Pancreas (tissue), 10 donors: Measurements from ENCODE around the gene CDK19. TPM values are rescaled to one million over a fixed set of nuclear protein-coding genes. Genes with fewer than 3 reads are reported as not detected.

Experiments
- ATAC-seq, 4 donors: fragments of 200-7000 bp; cut with Tn5 transposase; one replicate each; pipeline versions ENCODE4 v1.8.0 to v1.9.1; 2020; ENCODE audit warnings: mild to moderate bottlenecking in 4 of 4, moderate library complexity in 4 of 4
- DNase-seq, 6 donors: peaks; one replicate each; pipeline ENCODE4 v3.0.0-alpha.2; 2020
- FAIRE-seq: peaks from 2 replicates; lab custom pipeline; 2012; peaks lifted over from hg19 to GRCh38; lab: Jason Lieb, UNC
- H3K27ac ChIP-seq, 4 donors: fragments of 200-600 bp; sonication (generic); 1 replicate in 3 of 4; 2 replicates in 1 of 4; pipeline versions ENCODE4 v1.5.0 to v1.8.0; 2020
- H3K27me3 ChIP-seq, 4 donors: fragments of 200-600 bp; one replicate each; pipeline ENCODE4 v1.8.0; 2021
- H3K36me3 ChIP-seq, 3 donors: fragments of 200-600 bp; sonication (generic) in 1 of 3; one replicate each; pipeline versions ENCODE4 v1.5.0 to v1.8.0; 2020 to 2021
- H3K4me1 ChIP-seq, 3 donors: fragments of 200-600 bp; one replicate each; pipeline ENCODE4 v1.8.0; 2021
- H3K4me3 ChIP-seq, 4 donors: fragments of 200-600 bp; sonication (generic) in 2 of 4; one replicate each; pipeline versions ENCODE4 v1.5.0 to v1.8.0; 2020 to 2021
- H3K9me3 ChIP-seq, 4 donors: fragments of 200-600 bp; one replicate each; pipeline ENCODE4 v1.8.0; 2021
- WGBS, 2 donors: extraction: QIAGEN DNeasy Blood & Tissue Kit; methylation state at CpG; one replicate each; pipeline ENCODE4 v1.1.7; 2013; 5-methylcytosine and 5-hydroxymethylcytosine counted together
- intact Hi-C, 3 donors: fragments of 100-400 bp; cut with DNase I; formaldehyde crosslinking; loops; one replicate each; pipeline versions ENCODE4 v1.11.1 to v1.14.2; 2022
- polyA plus RNA-seq, 2 donors: library from polyadenylated mRNA; stranded (reverse); fragments of 200-250 nt; gene quantifications; one replicate each; pipeline ENCODE4 v1.2.3, GENCODE V29; 2013
- total RNA-seq, 6 donors: library from RNA; stranded (reverse); fragmentation: NEBNext Ultra II Directional in 4 of 6; extraction: Animal tissue kit (Norgen Biotek cat#: 25700) in 4 of 6; gene quantifications; one replicate each; pipeline versions ENCODE4 v1.2.1 to v1.2.4, GENCODE V29; 2021 to 2023
- TF ChIP-seq, protein P1 (sequence below), 4 donors: fragments of 200-600 bp; sonication (generic) in 3 of 4; IDR thresholded peaks; one replicate each; pipeline versions ENCODE4 v1.5.0 to v1.8.0; 2021; ENCODE audit warnings: antibody characterized with exemption in 4 of 4
- donor health status: healthy with polysubstance abuse.
- donor health status: DM: no; HTN: no; CAD: no; lungs with moderate emphysema.
- donor health status: DM: no; HTN: no; CAD: no.
- donor health status: control.
- donor health status: control.
- donor health status: Bipolar disorder and iron deficiency.
- donor health status: DM: yes; HTN: yes; CAD: no.
- donor health status: DM: no; HTN: no; CAD: no.
- donor health status: DM: no; HTN: no; CAD: no.
- donor health status: DM: yes; HTN: yes; CAD: no.

Gene CDK19
- total and polyA plus RNA-seq, 8 donors = 2.4 to 14.7 (median 4.7) TPM

DNA sequence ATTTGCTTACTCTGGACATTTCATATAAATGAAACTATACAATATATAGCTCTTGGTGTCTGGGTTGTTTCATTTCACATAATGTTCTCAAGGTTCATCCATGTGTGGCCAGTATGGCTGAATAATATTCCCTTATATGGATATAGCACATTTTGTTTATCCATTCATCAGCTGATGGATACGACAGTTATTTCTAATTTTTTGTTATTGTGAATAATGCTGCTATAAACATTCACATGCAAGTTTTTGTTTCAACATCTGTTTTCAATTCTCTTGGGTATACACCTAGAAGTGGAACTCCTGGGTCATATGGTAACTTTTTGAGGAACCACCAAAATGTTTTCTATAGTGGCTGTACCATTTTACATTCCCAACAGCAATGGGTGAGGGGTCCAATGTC lies 101.1 kb downstream of the CDK19 start:
- ATAC-seq (no peak), DNase-seq (no peak), FAIRE-seq (no peak)
- no peak overlapping the region for H3K4me3 ChIP-seq
- no peaks in the 10 kb centered on the region for H3K9me3 ChIP-seq
- intact Hi-C loops = no loop called here
- no peak overlapping the region for H3K27ac ChIP-seq
- TF ChIP-seq, protein P1, sequence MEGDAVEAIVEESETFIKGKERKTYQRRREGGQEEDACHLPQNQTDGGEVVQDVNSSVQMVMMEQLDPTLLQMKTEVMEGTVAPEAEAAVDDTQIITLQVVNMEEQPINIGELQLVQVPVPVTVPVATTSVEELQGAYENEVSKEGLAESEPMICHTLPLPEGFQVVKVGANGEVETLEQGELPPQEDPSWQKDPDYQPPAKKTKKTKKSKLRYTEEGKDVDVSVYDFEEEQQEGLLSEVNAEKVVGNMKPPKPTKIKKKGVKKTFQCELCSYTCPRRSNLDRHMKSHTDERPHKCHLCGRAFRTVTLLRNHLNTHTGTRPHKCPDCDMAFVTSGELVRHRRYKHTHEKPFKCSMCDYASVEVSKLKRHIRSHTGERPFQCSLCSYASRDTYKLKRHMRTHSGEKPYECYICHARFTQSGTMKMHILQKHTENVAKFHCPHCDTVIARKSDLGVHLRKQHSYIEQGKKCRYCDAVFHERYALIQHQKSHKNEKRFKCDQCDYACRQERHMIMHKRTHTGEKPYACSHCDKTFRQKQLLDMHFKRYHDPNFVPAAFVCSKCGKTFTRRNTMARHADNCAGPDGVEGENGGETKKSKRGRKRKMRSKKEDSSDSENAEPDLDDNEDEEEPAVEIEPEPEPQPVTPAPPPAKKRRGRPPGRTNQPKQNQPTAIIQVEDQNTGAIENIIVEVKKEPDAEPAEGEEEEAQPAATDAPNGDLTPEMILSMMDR (IDR thresholded peaks at IDR 0.05) = no peak
- H3K4me1 ChIP-seq = no peaks in the 10 kb centered on the region
- 98 to 100% methylated on average over 1 of the region's 1 CpG for WGBS, 2 donors
- H3K27me3 ChIP-seq = no peaks in the 10 kb centered on the region
- no peaks in the 10 kb centered on the region for H3K36me3 ChIP-seq

DNA sequence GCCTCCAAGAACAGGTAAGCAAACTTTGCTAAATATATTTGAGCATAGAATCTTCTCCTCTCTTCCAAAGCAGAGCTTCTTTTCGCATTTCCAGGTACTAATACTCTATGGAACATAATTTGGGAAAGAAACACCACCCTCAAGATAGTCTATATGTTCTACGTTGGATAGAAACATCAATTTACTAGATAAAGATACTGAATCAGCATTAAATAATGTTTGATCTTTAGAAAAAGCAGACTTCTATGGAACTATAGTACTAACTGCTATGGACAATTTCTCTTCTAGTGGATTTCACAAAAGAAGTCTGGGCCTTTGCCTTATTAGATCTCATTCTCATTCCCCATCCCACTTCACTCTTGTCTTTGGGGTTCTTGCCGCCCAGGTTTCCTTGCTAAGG lies 103.0 kb downstream of the CDK19 start:
- FAIRE-seq = no peak
- 93 to 94% methylated on average over 3 of the region's 3 CpGs for WGBS, 2 donors
- Histone ChIP-seq H3K36me3 (no peaks in the 10 kb centered on the region), H3K9me3 (no peaks in the 10 kb centered on the region), H3K4me1 (no peaks in the 10 kb centered on the region), H3K4me3 (no peak overlapping the region), H3K27ac (no peak overlapping the region), H3K27me3 (no peaks in the 10 kb centered on the region)
- no peak for DNase-seq
- TF ChIP-seq, protein P1 (IDR thresholded peaks at IDR 0.05) = no peak
- no peak for ATAC-seq
- intact Hi-C loops = no loop called here

DNA sequence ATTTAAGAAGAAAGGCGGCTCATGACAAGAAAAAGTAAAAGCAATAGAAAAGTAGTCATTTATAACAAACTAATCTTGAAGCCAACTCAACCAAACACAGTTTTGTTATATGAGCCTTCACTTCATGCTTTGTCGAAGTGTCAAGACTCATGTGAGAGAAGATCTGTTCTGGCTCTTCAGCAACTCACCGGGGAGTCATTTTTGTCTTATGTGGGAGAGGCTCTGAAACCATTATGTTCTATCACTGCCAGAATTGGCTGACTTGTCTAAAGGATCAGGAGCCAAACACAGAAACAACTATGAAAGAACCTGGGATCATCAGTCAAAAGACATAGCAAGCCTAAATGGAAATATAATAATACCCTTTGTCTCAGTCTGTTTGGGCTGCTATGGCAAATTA lies 105.2 kb downstream of the CDK19 start:
- intact Hi-C loops = no loop called here
- Histone ChIP-seq H3K9me3 (no peaks in the 10 kb centered on the region), H3K27me3 (no peaks in the 10 kb centered on the region), H3K4me1 (no peaks in the 10 kb centered on the region), H3K27ac (no peak overlapping the region), H3K4me3 (no peak overlapping the region), H3K36me3 (no peaks in the 10 kb centered on the region)
- no peak for FAIRE-seq
- 94 to 96% methylated on average over 3 of the region's 3 CpGs for WGBS, 2 donors
- no peak for ATAC-seq
- TF ChIP-seq, protein P1 (IDR thresholded peaks at IDR 0.05) = no peak
- DNase-seq = no peak

- Histone ChIP-seq H3K36me3 (no peaks in the 10 kb centered on the region), H3K4me1 (no peaks in the 10 kb centered on the region), H3K4me3 (no peak overlapping the region), H3K27me3 (no peaks in the 10 kb centered on the region), H3K9me3 (no peaks in the 10 kb centered on the region), H3K27ac (no peak overlapping the region)
- DNase-seq = no peak
- TF ChIP-seq, protein P1 (IDR thresholded peaks at IDR 0.05) = no peak
- no peak for ATAC-seq
- 57 to 78% methylated on average over 2 of the region's 2 CpGs for WGBS, 2 donors
- FAIRE-seq = no peak
- intact Hi-C loops = no loop called here
Observed at GRCh38 chr6:110708295-110708950, 106.8 kb downstream of the CDK19 start.

DNA sequence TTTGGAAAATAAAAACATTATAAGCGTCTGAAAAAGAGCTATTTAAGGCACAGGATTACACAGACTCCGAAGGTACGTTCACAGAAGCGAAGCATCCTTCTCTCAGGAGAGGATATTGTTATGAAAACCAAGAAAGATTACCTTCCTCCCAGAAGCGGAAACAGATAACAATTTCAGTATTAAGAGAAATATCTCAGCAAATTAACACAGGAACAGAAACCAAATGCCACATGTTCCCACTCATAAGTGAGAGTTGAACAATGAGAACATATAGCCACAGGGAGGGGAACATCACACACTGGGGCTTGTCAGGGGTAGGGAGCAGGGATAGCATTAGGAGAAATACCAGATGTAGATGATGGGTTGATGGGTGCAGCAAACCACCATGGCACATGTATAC lies 109.7 kb downstream of the CDK19 start:
- DNase-seq = no peak
- intact Hi-C loops = no loop called here
- H3K27ac ChIP-seq = no peak overlapping the region
- no peak for FAIRE-seq
- H3K4me3 ChIP-seq = no peak overlapping the region
- 95% methylated on average over 5 of the region's 5 CpGs for WGBS, 2 donors
- TF ChIP-seq, protein P1 (IDR thresholded peaks at IDR 0.05) = no peak
- H3K36me3 ChIP-seq = no peaks in the 10 kb centered on the region
- H3K27me3 ChIP-seq = no peaks in the 10 kb centered on the region
- no peak for ATAC-seq
- no peaks in the 10 kb centered on the region for H3K9me3 ChIP-seq
- no peaks in the 10 kb centered on the region for H3K4me1 ChIP-seq
